Glutamatergic neuron (in vitro differentiated cells): ENCODE data around the gene GNPTAB. TPM values are rescaled to one million over a fixed set of nuclear protein-coding genes. Genes with fewer than 3 reads are reported as not detected.

Experiments
- DNase-seq: peaks from one replicate; pipeline ENCODE4 v3.0.0; 2022
- H3K27ac Mint-ChIP-seq: one replicate; pipeline ENCODE4 v1.8.0; 2020; ENCODE audit warnings: mild to moderate bottlenecking, mixed read lengths, inconsistent platforms; ENCODE audit not compliant: unreplicated experiment
- H3K27me3 Mint-ChIP-seq: one replicate; pipeline ENCODE4 v1.8.0; 2020; ENCODE audit warnings: mild to moderate bottlenecking, moderate library complexity, mixed read lengths, inconsistent platforms; ENCODE audit not compliant: unreplicated experiment
- H3K36me3 Mint-ChIP-seq: one replicate; pipeline ENCODE4 v1.8.0; 2020; ENCODE audit warnings: mild to moderate bottlenecking, mixed read lengths, inconsistent platforms; ENCODE audit not compliant: unreplicated experiment
- H3K4me1 Mint-ChIP-seq: one replicate; pipeline ENCODE4 v1.8.0; 2020; ENCODE audit warnings: mild to moderate bottlenecking, low read depth, mixed read lengths, inconsistent platforms; ENCODE audit not compliant: unreplicated experiment
- H3K4me3 Mint-ChIP-seq: one replicate; pipeline ENCODE4 v1.8.0; 2020; ENCODE audit warnings: mild to moderate bottlenecking, mixed read lengths, inconsistent platforms; ENCODE audit not compliant: unreplicated experiment
- H3K9me3 Mint-ChIP-seq: one replicate; pipeline ENCODE4 v1.8.0; 2020; ENCODE audit warnings: mild to moderate bottlenecking, moderate library complexity, mixed read lengths, inconsistent platforms; ENCODE audit not compliant: unreplicated experiment
- total RNA-seq: library from RNA; stranded (reverse); fragmentation: NEBNext Ultra II Directional; extraction: Animal tissue kit (Norgen Biotek cat#: 25700); gene quantifications from one replicate; pipeline ENCODE4 v1.2.1, GENCODE V29; 2021; ENCODE audit not compliant: unreplicated experiment
- TF ChIP-seq, protein P1 (sequence below): fragments of 200-600 bp; sonication (generic); IDR thresholded peaks from one replicate; pipeline ENCODE4 v1.5.0; 2021; ENCODE audit not compliant: partially characterized antibody, unreplicated experiment

The GNPTAB gene
- total RNA-seq, 1 donor from 2014 or later = 20.6 TPM

DNA sequence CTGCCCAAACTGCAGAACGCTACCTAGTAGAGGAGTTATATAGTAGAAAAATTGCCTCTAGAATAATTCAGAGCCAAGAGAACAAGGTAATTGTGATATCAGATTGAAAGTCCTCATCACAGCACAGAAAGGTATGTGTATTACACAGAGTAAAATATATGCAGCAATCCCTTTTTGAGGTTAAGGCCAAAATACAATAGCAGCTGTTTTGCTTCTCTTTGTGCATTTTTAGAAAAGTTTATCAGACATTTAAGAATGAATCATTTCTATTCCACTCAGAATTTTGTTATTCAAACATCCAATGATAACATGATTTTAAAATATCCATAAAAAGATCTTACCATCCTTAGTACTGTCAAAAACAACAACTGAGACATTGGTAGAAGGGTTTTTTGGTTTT is 45.1 kb downstream of the GNPTAB start:
- Mint-ChIP-seq H3K4me3 (no peak overlapping the region), H3K4me1 (peaks cover 5% of the 10 kb centered on the region), H3K9me3 (no peaks in the 10 kb centered on the region), H3K27me3 (peaks cover 2% of the 10 kb centered on the region), H3K36me3 (no peaks in the 10 kb centered on the region), H3K27ac (no peak overlapping the region)
- TF ChIP-seq, protein P1, sequence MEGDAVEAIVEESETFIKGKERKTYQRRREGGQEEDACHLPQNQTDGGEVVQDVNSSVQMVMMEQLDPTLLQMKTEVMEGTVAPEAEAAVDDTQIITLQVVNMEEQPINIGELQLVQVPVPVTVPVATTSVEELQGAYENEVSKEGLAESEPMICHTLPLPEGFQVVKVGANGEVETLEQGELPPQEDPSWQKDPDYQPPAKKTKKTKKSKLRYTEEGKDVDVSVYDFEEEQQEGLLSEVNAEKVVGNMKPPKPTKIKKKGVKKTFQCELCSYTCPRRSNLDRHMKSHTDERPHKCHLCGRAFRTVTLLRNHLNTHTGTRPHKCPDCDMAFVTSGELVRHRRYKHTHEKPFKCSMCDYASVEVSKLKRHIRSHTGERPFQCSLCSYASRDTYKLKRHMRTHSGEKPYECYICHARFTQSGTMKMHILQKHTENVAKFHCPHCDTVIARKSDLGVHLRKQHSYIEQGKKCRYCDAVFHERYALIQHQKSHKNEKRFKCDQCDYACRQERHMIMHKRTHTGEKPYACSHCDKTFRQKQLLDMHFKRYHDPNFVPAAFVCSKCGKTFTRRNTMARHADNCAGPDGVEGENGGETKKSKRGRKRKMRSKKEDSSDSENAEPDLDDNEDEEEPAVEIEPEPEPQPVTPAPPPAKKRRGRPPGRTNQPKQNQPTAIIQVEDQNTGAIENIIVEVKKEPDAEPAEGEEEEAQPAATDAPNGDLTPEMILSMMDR = no peak
- DNase-seq = no peak

DNA sequence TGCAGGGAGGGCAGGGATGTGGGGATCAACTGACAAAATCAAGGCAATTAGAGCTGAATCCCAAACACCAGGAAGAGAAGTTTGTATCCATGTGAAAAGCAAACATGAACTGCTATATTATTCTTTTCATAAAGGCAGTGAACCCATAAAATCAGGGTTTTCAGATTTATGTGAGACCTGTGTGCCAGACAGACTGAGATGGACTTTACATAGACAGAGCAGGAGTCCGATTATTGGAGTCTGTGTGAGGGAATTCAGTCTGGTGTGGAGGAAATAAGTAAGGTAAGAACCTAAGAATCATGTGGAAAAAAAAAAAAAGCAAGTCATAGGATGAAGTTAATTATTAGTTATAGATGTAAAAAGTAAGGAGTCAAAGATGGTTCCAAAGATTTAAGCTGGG is 46.4 kb downstream of the GNPTAB start:
- Mint-ChIP-seq H3K9me3 (no peaks in the 10 kb centered on the region), H3K27ac (no peak overlapping the region), H3K4me1 (peaks cover 5% of the 10 kb centered on the region)

DNA sequence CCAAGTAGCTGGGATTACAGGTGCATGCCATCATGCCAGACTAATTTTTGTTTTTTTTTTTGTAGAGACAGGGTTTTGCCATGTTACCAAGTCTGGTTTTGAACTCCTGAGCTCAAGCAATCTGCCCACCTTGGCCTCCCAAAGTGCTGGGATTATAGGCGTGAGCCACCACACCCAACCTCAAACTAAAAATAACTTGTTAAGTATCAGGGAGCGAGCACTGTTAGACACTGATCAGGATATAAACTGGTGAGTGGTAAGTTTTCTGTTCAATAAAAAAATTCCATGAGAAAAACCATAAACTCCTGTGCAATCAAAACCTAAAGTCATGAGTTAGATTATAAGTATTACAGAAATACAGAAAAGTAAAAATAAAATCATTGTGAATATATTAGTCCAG is 46.9 kb downstream of the GNPTAB start:
- peaks cover 2% of the 10 kb centered on the region for H3K27me3 Mint-ChIP-seq
- no peaks in the 10 kb centered on the region for H3K36me3 Mint-ChIP-seq
- no peak overlapping the region for H3K4me3 Mint-ChIP-seq
- H3K9me3 Mint-ChIP-seq = no peaks in the 10 kb centered on the region
- no peak overlapping the region for H3K27ac Mint-ChIP-seq
- TF ChIP-seq, protein P1 = no peak
- DNase-seq = no peak
- H3K4me1 Mint-ChIP-seq = peaks cover 5% of the 10 kb centered on the region

More for the DNA sequence above, 46.4 kb downstream of the GNPTAB start:
- no peak overlapping the region for H3K4me3 Mint-ChIP-seq
- H3K27me3 Mint-ChIP-seq = peaks cover 2% of the 10 kb centered on the region
- TF ChIP-seq, protein P1 = no peak
- DNase-seq = no peak
- H3K36me3 Mint-ChIP-seq = no peaks in the 10 kb centered on the region

DNA sequence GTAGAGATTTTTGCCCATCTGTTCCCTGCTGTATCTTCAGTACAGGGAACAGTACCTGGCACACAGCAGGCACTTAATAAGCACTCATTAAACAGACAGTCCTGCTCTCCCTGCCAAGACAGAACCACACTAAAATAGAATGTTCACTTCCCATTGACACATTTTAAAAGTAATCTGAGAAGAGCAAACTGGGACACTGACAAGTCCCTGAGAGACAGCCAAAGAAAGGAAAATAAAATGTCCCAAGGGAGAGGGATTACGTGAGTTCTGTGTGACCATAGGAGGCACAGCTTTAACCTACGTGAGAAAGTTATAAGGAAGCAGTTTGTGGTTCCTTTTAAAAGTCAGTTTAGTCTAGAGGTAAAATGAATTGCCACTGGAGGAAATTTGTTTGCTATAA is 47.6 kb downstream of the GNPTAB start:
- DNase-seq = no peak
- H3K9me3 Mint-ChIP-seq = no peaks in the 10 kb centered on the region
- peaks cover 2% of the 10 kb centered on the region for H3K27me3 Mint-ChIP-seq
- no peak overlapping the region for H3K4me3 Mint-ChIP-seq
- H3K27ac Mint-ChIP-seq = no peak overlapping the region
- TF ChIP-seq, protein P1 = no peak
- H3K36me3 Mint-ChIP-seq = no peaks in the 10 kb centered on the region
- peaks cover 5% of the 10 kb centered on the region for H3K4me1 Mint-ChIP-seq

DNA sequence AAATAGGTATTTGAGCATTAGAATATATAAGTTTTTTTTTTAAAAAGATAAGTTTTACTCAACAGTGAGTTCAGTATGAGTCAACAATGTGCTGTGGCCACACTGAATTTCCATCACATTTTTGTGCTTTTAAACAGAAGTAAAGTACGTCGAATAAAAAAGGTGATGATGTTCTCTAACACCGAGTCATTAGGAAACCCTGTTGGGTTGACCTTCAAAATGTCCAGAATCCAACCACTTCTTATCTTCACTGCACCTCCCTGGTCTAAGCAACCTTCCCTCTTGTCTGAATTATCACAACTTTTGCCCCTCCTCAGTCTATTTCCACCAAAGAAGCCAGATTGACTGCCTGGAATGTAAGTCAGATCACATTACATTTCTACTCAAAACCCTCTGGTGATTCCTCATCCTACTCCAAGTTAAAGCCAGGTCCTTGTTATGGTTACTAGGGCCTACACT is 48.5 kb downstream of the GNPTAB start:
- peaks cover 5% of the 10 kb centered on the region for H3K4me1 Mint-ChIP-seq
- H3K9me3 Mint-ChIP-seq = no peaks in the 10 kb centered on the region
- no peak for DNase-seq
- H3K27ac Mint-ChIP-seq = no peak overlapping the region
- no peak overlapping the region for H3K4me3 Mint-ChIP-seq
- H3K27me3 Mint-ChIP-seq = peaks cover 2% of the 10 kb centered on the region
- H3K36me3 Mint-ChIP-seq = no peaks in the 10 kb centered on the region
- TF ChIP-seq, protein P1 = no peak
